GM23248 (cell line): ENCODE results near the gene P2RY8. TPM values are rescaled to one million over a fixed set of nuclear protein-coding genes. Genes with fewer than 3 reads are reported as not detected.

Experiments
- DNase-seq: peaks from one replicate; pipeline ENCODE4 v3.0.0-alpha.2; 2015
- H2AFZ ChIP-seq: fragments of 200-600 bp; sonication (generic); 2 replicates; pipeline ENCODE4 v1.6.1; 2016; ENCODE audit warnings: antibody characterized with exemption
- H3F3A ChIP-seq: fragments of 200-600 bp; sonication (generic); 2 replicates; pipeline ENCODE4 v1.6.1; 2016; ENCODE audit warnings: mild to moderate bottlenecking, antibody characterized with exemption, mixed run types; ENCODE audit not compliant: insufficient read depth
- H3K27ac ChIP-seq: fragments of 200-600 bp; sonication (generic); 2 replicates; pipeline ENCODE4 v1.5.1; 2016; ENCODE audit warnings: mild to moderate bottlenecking
- H3K27me3 ChIP-seq: fragments of 200-600 bp; sonication (generic); replicated peaks from 2 replicates; pipeline ENCODE4 v1.6.1; 2016; ENCODE audit warnings: mild to moderate bottlenecking; ENCODE audit not compliant: insufficient read depth
- H3K36me3 ChIP-seq: fragments of 200-600 bp; sonication (generic); 2 replicates; pipeline ENCODE4 v1.6.1; 2016; ENCODE audit warnings: low read depth, mild to moderate bottlenecking
- H3K4me1 ChIP-seq: fragments of 200-600 bp; sonication (generic); 2 replicates; pipeline ENCODE4 v1.6.1; 2016; ENCODE audit warnings: mild to moderate bottlenecking; ENCODE audit not compliant: insufficient read depth
- H3K4me2 ChIP-seq: fragments of 200-600 bp; sonication (generic); one replicate; pipeline ENCODE4 v1.6.1; 2016; ENCODE audit warnings: mild to moderate bottlenecking; ENCODE audit not compliant: unreplicated experiment
- H3K4me3 ChIP-seq: fragments of 200-600 bp; sonication (generic); 2 replicates; pipeline ENCODE4 v1.5.1; 2016; ENCODE audit warnings: mild to moderate bottlenecking
- H3K79me2 ChIP-seq: fragments of 200-600 bp; sonication (generic); 2 replicates; pipeline ENCODE4 v1.6.1; 2016; ENCODE audit warnings: mild to moderate bottlenecking; ENCODE audit not compliant: insufficient read depth
- H3K9ac ChIP-seq: fragments of 200-600 bp; sonication (generic); 2 replicates; pipeline ENCODE4 v1.6.1; 2016; ENCODE audit warnings: mild to moderate bottlenecking
- H3K9me2 ChIP-seq: fragments of 200-600 bp; sonication (generic); 2 replicates; pipeline ENCODE4 v1.6.1; 2016; ENCODE audit warnings: mixed run types, mild to moderate bottlenecking, moderate library complexity; ENCODE audit not compliant: insufficient read depth
- H3K9me3 ChIP-seq: fragments of 200-600 bp; sonication (generic); one replicate; pipeline ENCODE4 v1.6.1; 2017; ENCODE audit warnings: low read depth
- H4K20me1 ChIP-seq: fragments of 200-600 bp; sonication (generic); 2 replicates; pipeline ENCODE4 v1.6.0; 2016; ENCODE audit not compliant: insufficient read depth
- EZH2 ChIP-seq: fragments of 200-600 bp; sonication (generic); IDR thresholded peaks from 2 replicates; pipeline ENCODE4 v1.6.1; 2018; ENCODE audit warnings: antibody characterized with exemption, mild to moderate bottlenecking; ENCODE audit not compliant: insufficient read depth, poor library complexity, severe bottlenecking
- EZH2phosphoT487 ChIP-seq: fragments of 200-600 bp; sonication (generic); IDR thresholded peaks from 2 replicates; pipeline ENCODE4 v1.6.1; 2018; ENCODE audit warnings: antibody characterized with exemption, moderate library complexity, mild to moderate bottlenecking, low read depth; ENCODE audit not compliant: insufficient read depth
- WGBS, 2 experiments: methylation state at CpG; one replicate each; pipeline ENCODE4 v1.1.6; 2015 to 2017; ENCODE audit warnings: low lambda C conversion rate in 2 of 2, low coverage in 1 of 2; ENCODE audit errors: missing lambda C conversion rate in 2 of 2; 5-methylcytosine and 5-hydroxymethylcytosine counted together
- in situ Hi-C: fragments of 300-500 bp; cut with MboI; formaldehyde crosslinking; loops from 2 replicates; pipeline ENCODE4 v1.15.0; 2020
- polyA plus RNA-seq: library from polyadenylated mRNA; unstranded; fragments of >200 nt; fragmentation: Nextera tagmentation; extraction: Ambion mirVana; gene quantifications from 2 replicates; pipeline ENCODE4 v1.2.1, GENCODE V29; 2016
- total RNA-seq: library from RNA; depleted of rRNA; stranded (reverse); fragments of >200 nt; shearing (Covaris generic); gene quantifications from 2 replicates; pipeline ENCODE4 v1.2.3, GENCODE V29; 2014

P2RY8 gene
- total and polyA plus RNA-seq, 2 experiments from 2014 or later = not detected

DNA sequence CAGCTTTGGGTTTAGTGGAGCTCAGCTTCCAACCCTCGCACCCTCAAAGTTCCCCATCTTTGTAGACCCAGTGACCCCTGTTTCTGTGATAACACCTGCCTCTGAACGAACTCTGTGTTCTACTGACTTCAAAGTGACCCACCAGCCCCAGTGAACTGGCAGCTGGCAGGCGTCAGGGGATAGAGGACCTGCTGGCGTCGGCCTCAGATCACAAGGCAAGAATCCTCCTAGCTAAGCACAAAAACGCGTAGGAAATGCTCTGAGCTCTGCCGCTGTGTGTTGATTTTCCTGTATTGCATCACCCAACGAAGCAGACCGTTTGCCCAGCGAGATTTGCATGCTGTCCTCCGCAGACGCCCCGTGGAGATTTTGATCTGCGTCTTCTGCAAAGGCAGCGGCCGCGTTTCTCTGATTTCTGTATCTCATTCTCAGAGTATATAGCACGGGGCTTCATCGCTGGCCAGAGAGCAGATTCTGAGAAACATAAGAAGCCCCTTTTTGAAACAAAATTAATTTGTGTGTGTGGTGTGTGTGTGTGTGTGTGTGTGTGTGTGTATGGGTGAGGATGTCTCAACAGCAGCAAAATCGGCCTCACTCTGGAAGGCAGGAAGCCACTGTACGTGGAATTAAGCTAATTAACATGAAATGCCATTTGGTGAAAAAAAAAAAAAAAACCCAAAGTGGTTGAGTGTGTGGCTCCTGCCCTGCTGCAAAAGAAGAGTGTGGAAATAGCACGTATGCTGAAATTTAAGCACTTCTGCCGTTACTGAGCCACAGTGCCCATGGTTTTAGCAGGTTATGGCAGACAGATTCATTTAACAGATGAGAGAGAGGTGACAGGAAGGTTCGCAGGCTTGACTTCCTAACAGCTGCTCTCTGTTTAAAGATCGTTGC is 55.1 kb downstream of the P2RY8 start:
- 5 to 6% methylated on average over 24 to 26 of the region's 26 CpGs for WGBS, 2 experiments
- Histone ChIP-seq H4K20me1 (no peaks in the 10 kb centered on the region), H3K9me3 (no peaks in the 10 kb centered on the region), H3K4me3 (peak overlapping the region; percentile 57), H3K9me2 (no peaks in the 10 kb centered on the region), H3K27me3 (no peaks in the 10 kb centered on the region), H3K36me3 (no peaks in the 10 kb centered on the region), H3K27ac (peak overlapping the region; percentile 9; the same call in 1 of the 2 replicates), H3K79me2 (no peaks in the 10 kb centered on the region), H2AFZ (peak overlapping the region; percentile 84), H3F3A (no peaks in the 10 kb centered on the region), H3K9ac (peak overlapping the region; percentile 55), H3K4me2 (peak overlapping the region; percentile 68), H3K4me1 (no peaks in the 10 kb centered on the region)
- peak; percentile 82 for DNase-seq
- in situ Hi-C loops = no loop called here
- TF ChIP-seq EZH2phosphoT487 (no peak), EZH2 (no peak)

DNA sequence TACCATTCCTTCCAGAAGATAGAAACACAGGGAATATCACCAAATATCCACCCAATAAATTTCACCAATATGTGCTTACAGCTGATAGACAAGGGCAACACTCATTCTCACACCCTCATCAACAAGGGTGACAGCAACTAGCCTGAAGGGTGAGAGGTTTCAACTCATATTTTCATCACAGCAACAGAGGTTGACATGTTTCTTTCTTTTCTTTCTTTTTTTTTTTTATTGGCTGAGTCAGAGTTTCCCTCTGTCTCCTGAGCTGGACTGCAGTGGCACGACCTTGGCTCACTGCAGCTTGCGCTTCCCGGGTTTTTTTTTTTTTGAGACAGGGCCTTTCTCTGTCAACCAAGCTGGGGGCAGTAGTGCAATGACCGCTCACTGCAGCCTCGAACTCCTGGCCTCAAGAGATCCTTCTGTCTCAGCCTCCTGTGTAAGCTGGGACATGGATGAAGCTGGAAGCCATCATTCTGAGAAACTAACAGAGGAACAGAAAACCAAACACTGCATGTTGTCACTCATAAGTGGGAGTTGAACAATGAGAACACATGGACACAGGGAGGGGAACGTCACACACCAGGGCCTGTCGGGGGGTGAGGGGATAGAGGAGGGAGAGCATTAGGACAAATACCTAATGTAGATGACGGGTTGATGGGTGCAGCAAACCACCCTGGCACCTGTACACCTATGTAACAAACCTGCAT is 56.8 kb downstream of the P2RY8 start:
- WGBS, 2 experiments = 21 to 29% methylated on average over 8 of the region's 8 CpGs
- no peak overlapping the region for H3K4me3 ChIP-seq
- no peaks in the 10 kb centered on the region for H3K27me3 ChIP-seq
- H3K9me2 ChIP-seq = no peaks in the 10 kb centered on the region
- H3K9ac ChIP-seq = no peak overlapping the region
- no peaks in the 10 kb centered on the region for H3K36me3 ChIP-seq
- H3F3A ChIP-seq = no peaks in the 10 kb centered on the region
- H3K27ac ChIP-seq = no peak overlapping the region
- TF ChIP-seq EZH2 (no peak), EZH2phosphoT487 (no peak)
- no peaks in the 10 kb centered on the region for H3K9me3 ChIP-seq
- H3K4me1 ChIP-seq = no peaks in the 10 kb centered on the region
- no peaks in the 10 kb centered on the region for H4K20me1 ChIP-seq
- H3K79me2 ChIP-seq = no peaks in the 10 kb centered on the region
- H3K4me2 ChIP-seq = no peak overlapping the region
- no peak for DNase-seq
- in situ Hi-C loops = no loop called here
- H2AFZ ChIP-seq = no peak overlapping the region

DNA sequence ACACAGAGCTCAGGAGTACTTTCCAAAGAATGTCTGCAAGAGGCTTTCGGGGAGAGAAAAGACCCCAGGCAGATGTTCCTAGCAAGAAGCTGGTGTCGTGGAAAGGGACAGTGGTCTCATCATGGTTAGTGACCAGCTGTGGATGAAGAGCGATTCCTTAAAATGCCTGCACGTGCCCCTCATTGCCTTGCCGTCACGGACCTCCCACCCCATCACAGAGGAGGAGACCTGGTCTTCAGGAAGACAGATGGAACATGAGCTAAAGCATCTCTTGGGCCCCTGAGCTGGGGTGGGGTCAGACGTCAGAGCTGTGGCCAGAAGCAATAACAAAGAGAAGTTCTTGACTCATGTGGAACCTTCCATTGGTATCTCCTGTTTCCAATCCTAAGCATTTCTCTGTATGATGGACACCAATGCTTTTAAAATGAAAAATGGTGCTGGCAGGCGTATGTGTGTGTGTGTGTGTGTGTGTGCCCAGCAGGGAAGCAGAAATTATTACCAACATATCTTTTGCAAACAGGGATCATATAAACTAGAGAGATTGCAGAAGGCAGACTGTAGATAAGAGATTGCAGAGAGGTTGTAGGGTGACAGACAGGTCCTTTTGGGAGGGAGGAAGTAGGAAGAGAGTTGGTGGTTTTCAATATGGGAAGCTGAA is 59.1 kb downstream of the P2RY8 start:
- Histone ChIP-seq H4K20me1 (no peaks in the 10 kb centered on the region), H3K4me1 (no peaks in the 10 kb centered on the region), H3K79me2 (no peaks in the 10 kb centered on the region), H3K9me2 (no peaks in the 10 kb centered on the region), H3F3A (no peaks in the 10 kb centered on the region), H3K9me3 (no peaks in the 10 kb centered on the region), H3K9ac (no peak overlapping the region), H2AFZ (no peak overlapping the region), H3K4me3 (no peak overlapping the region), H3K36me3 (no peaks in the 10 kb centered on the region), H3K4me2 (no peak overlapping the region), H3K27me3 (no peaks in the 10 kb centered on the region), H3K27ac (no peak overlapping the region)
- DNase-seq = no peak
- 45 to 47% methylated on average over 8 of the region's 8 CpGs for WGBS, 2 experiments
- in situ Hi-C loops = no loop called here
- TF ChIP-seq EZH2 = no peak
- TF ChIP-seq EZH2phosphoT487 = no peak

DNA sequence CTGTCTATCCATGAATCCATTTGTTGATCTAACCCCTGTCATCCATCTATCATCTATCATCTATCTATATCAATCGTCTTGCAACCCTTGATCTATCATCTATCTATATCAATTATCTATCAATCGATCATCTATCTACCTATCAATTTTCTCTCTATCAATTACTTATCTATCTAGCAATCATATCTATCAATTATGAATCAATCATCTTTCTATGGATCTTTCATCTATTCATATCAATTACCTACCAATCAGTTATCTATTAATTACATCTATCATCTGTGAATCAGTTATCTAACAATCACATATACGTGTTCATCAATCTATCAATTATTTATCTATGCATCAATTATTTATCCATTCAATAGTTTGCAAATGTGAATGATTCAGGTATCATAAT is 59.8 kb downstream of the P2RY8 start:
- Histone ChIP-seq H3F3A (no peaks in the 10 kb centered on the region), H3K27ac (no peak overlapping the region), H3K79me2 (no peaks in the 10 kb centered on the region), H3K4me3 (no peak overlapping the region), H3K27me3 (no peaks in the 10 kb centered on the region), H3K4me1 (no peaks in the 10 kb centered on the region), H4K20me1 (no peaks in the 10 kb centered on the region), H3K9ac (no peak overlapping the region), H2AFZ (no peak overlapping the region), H3K9me3 (no peaks in the 10 kb centered on the region), H3K9me2 (no peaks in the 10 kb centered on the region), H3K4me2 (no peak overlapping the region), H3K36me3 (no peaks in the 10 kb centered on the region)
- WGBS, 2 experiments = 30 to 42% methylated on average over 3 of the region's 3 CpGs
- no peak for DNase-seq
- no peak for TF ChIP-seq EZH2phosphoT487
- no peak for TF ChIP-seq EZH2
- in situ Hi-C loops = no loop called here
